ENCODE measurements around the gene KERA.

KERA gene, protein sequence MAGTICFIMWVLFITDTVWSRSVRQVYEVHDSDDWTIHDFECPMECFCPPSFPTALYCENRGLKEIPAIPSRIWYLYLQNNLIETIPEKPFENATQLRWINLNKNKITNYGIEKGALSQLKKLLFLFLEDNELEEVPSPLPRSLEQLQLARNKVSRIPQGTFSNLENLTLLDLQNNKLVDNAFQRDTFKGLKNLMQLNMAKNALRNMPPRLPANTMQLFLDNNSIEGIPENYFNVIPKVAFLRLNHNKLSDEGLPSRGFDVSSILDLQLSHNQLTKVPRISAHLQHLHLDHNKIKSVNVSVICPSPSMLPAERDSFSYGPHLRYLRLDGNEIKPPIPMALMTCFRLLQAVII

DNA sequence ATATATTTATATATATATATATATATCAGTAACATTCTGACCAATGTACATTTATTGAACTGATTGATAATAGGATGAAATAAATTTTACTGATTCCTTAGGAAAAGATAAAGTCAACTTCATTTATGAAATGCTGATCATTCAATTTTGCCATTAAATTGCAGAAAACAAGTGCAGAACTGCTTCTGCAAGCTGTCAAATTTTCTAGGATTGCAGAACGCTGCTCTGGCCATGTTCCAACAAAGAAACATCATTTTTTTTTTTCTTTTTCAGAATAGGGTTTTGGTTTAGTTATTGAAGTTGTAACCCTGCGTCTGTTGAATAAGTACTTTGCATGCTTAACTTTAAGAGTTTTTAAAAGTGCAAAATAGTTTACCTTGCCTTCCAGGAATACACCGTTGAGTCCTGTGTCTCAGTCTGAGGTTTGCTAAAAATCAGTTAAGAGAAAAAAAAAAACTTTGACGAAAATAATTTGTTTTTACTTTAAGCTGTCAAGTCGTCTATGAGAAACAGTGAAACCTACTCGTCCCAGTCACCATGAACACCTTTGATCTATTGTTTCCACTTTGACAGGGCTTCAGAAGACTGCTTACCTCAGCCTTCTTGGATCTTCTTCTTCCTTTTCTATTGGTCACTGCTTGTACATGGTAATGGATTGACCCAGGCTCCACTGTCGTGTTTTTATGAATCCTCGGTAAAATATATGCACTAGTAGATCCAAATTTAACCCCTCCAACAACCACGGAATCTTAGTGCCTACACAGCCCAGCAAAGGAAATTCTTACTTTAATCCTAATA, at the start of gene KERA:
TSS of gene KERA (minus strand) at position 657 of the 798 bp plus-strand sequence. CDS start 1,743 bp downstream, outside the sequence.
- Histone ChIP-seq H3K9me3 (ENCODE audit: control insufficient read depth, insufficient read depth, low read length) (no peaks in the 10 kb centered on the region), H3K27me3 (ENCODE audit: control insufficient read depth, insufficient read depth, low read length) (no peaks in the 10 kb centered on the region), H3K4me1 (ENCODE audit: control insufficient read depth, insufficient read depth, low read length) (no peaks in the 10 kb centered on the region), H3K4me3 (ENCODE audit: low read length) (no peak within 1 kb of the TSS), H3K27ac (ENCODE audit: low read length) (no peak within 1 kb of the TSS), H3K36me3 (ENCODE audit: control insufficient read depth, insufficient read depth, low read length) (no peaks in the 10 kb centered on the region)
- DNase-seq (ENCODE audit: low read depth, low spot score) = no peak
- WGBS (ENCODE audit: insufficient coverage, insufficient read length) = 100% methylated on average over 1 of the region's 9 CpGs

DNA sequence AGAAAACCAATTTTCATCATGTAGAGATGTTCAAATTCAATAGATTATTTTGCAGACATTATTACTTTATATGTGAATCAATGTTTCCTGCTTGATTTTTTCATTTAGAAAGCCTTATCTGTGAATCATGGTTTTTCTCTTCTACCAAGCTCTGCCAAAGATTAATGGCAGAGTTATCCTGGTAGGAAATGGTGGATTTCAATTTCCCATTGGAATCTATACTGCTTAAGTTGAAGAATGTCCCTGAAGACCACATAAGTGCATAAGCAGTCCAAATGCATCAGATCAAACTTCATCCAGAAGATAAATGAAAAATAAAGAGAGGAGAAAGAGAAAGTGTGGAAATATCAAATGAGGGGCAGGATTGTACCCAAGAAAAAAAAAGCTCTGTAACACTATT, 48.5 kb upstream of the KERA start:
- H3K36me3 ChIP-seq (ENCODE audit: control insufficient read depth, insufficient read depth, low read length) = no peaks in the 10 kb centered on the region
- H3K27ac ChIP-seq (ENCODE audit: low read length) = no peak overlapping the region
- H3K27me3 ChIP-seq (ENCODE audit: control insufficient read depth, insufficient read depth, low read length) = no peaks in the 10 kb centered on the region
- H3K4me3 ChIP-seq (ENCODE audit: low read length) = no peak overlapping the region
- DNase-seq (ENCODE audit: low read depth, low spot score) = no peak
- H3K9me3 ChIP-seq (ENCODE audit: control insufficient read depth, insufficient read depth, low read length) = no peaks in the 10 kb centered on the region
- H3K4me1 ChIP-seq (ENCODE audit: control insufficient read depth, insufficient read depth, low read length) = no peaks in the 10 kb centered on the region; the same call in 1 of the 2 replicates

DNA sequence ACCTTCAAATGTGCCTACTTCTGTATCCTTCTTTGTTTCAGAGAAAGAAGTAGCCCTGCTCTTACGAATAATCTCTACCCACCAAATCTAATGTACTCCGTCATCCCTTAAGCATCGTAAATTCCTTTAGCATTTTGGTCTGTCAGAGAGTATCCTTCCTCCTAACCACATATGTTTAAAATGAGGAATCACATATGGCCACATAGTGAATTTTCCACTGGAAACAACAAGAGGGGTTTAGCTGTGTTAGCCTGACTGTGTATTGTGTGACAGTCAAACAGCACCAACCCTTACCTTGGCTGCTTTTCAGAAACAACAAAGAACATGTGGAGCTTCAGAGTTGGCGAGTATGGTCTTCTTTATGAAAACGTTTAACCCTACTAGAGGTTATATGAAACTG, 48.0 kb upstream of the KERA start:
- Histone ChIP-seq H3K9me3 (ENCODE audit: control insufficient read depth, insufficient read depth, low read length) (no peaks in the 10 kb centered on the region), H3K4me1 (ENCODE audit: control insufficient read depth, insufficient read depth, low read length) (no peaks in the 10 kb centered on the region; the same call in 1 of the 2 replicates), H3K27ac (ENCODE audit: low read length) (no peak overlapping the region), H3K27me3 (ENCODE audit: control insufficient read depth, insufficient read depth, low read length) (no peaks in the 10 kb centered on the region), H3K4me3 (ENCODE audit: low read length) (no peak overlapping the region), H3K36me3 (ENCODE audit: control insufficient read depth, insufficient read depth, low read length) (no peaks in the 10 kb centered on the region)
- DNase-seq (ENCODE audit: low read depth, low spot score) = no peak
- no CpG with 5 or more reads among the region's 5 CpGs for WGBS (ENCODE audit: insufficient coverage, insufficient read length)

DNA sequence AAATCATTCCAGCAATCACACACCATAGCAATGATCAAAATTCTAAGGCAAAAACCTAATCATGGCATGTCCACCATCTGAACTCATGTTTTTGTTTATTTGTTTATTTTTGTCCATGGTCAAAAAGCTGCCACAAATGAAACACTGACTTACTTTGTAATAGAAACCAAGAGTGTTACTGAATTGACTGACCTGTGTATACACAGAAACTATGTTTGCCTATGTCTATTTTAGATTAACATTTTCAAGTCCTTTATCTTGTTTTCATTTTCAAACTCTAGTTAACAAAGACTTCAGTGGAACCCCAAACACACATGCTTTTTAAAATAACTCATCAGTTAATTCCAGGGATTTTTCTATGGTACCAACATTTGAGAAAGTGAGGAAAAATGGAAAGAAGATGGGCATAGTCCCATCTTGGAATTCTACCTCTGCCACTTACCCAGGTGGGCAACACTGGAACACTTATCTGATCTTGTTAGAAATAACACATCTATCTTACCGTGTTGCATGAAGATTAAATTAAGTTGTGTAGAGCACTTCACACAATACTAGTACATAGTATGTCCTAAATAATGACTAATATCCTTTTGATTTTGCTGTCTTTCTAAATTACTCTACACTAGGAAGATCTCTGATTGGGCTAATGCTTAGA, 47.1 kb upstream of the KERA start:
- no CpG with 5 or more reads among the region's 1 CpG for WGBS (ENCODE audit: insufficient coverage, insufficient read length)
- H3K9me3 ChIP-seq (ENCODE audit: control insufficient read depth, insufficient read depth, low read length) = no peaks in the 10 kb centered on the region

DNA sequence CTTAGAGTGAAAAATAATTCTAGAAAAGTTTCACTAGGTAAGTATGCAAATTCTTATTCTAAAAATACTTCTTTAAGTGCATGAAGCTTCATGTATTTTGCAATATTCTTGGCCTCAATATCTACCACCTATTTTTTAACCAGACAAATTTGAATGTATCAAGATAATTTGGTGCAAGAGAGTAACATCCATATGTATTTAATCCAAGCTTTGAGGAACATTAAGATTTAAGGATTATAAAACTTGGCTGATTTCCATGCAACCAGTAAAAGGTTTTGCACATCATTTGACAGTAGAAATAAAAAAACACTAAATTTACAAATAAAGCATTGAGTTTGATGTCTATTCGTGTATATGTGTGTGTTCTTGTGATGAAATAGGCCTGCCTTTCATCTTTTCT, 45.8 kb upstream of the KERA start:
- no CpG with 5 or more reads among the region's 1 CpG for WGBS (ENCODE audit: insufficient coverage, insufficient read length)
- H3K27me3 ChIP-seq (ENCODE audit: control insufficient read depth, insufficient read depth, low read length) = no peaks in the 10 kb centered on the region
- no peak overlapping the region for H3K27ac ChIP-seq (ENCODE audit: low read length)
- H3K9me3 ChIP-seq (ENCODE audit: control insufficient read depth, insufficient read depth, low read length) = no peaks in the 10 kb centered on the region
- no peak for DNase-seq (ENCODE audit: low read depth, low spot score)
- H3K4me3 ChIP-seq (ENCODE audit: low read length) = no peak overlapping the region
- no peaks in the 10 kb centered on the region for H3K36me3 ChIP-seq (ENCODE audit: control insufficient read depth, insufficient read depth, low read length)
- no peaks in the 10 kb centered on the region for H3K4me1 ChIP-seq (ENCODE audit: control insufficient read depth, insufficient read depth, low read length)

More for the DNA sequence above, 47.1 kb upstream of the KERA start:
- DNase-seq (ENCODE audit: low read depth, low spot score) = no peak
- no peak overlapping the region for H3K4me3 ChIP-seq (ENCODE audit: low read length)
- H3K36me3 ChIP-seq (ENCODE audit: control insufficient read depth, insufficient read depth, low read length) = no peaks in the 10 kb centered on the region
- no peaks in the 10 kb centered on the region for H3K27me3 ChIP-seq (ENCODE audit: control insufficient read depth, insufficient read depth, low read length)
- no peak overlapping the region for H3K27ac ChIP-seq (ENCODE audit: low read length)
- H3K4me1 ChIP-seq (ENCODE audit: control insufficient read depth, insufficient read depth, low read length) = no peaks in the 10 kb centered on the region; the same call in 1 of the 2 replicates

DNA sequence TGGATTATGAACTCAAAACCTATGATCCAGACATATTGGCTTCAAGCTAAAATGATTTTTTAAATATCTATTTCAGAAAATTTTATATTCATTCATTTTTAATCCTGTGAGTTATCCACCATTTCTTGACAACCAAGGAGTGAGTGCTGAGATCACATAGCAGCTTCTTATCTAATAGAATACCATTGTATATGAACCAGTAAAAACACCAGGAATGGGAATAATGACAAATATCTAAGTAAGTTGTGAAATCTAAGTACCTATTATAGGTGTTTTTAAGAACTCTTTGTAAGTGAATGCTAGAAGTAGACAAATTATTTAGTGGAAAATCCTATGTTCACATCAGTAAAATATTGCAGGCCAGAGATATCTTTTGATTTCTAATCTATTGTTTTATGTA, 45.3 kb upstream of the KERA start:
- H3K4me3 ChIP-seq (ENCODE audit: low read length) = no peak overlapping the region
- no peaks in the 10 kb centered on the region for H3K27me3 ChIP-seq (ENCODE audit: control insufficient read depth, insufficient read depth, low read length)
- no peak overlapping the region for H3K27ac ChIP-seq (ENCODE audit: low read length)
- no peaks in the 10 kb centered on the region for H3K9me3 ChIP-seq (ENCODE audit: control insufficient read depth, insufficient read depth, low read length)
- H3K36me3 ChIP-seq (ENCODE audit: control insufficient read depth, insufficient read depth, low read length) = no peaks in the 10 kb centered on the region
- no peaks in the 10 kb centered on the region for H3K4me1 ChIP-seq (ENCODE audit: control insufficient read depth, insufficient read depth, low read length)
- no peak for DNase-seq (ENCODE audit: low read depth, low spot score)

DNA sequence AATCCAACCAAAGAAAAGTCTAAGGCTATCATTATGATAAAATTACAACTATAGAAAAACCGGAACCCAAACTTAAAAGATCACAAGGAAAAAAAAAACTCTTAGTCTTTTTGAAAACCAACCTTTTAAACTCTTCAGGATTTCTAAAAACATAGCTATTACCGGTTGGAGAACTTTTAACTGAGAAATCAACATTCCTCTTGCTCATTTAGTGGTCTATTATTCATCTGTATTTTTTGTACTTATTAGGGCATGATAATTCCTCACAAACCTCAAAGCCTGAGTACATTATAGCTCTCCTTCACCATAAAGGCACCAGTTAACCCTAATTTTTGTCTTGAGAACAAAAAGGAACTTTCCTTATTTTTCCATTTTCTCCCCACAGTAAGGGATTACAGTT, 43.1 kb upstream of the KERA start:
- H3K36me3 ChIP-seq (ENCODE audit: control insufficient read depth, insufficient read depth, low read length) = no peaks in the 10 kb centered on the region
- H3K9me3 ChIP-seq (ENCODE audit: control insufficient read depth, insufficient read depth, low read length) = no peaks in the 10 kb centered on the region
- no peak overlapping the region for H3K27ac ChIP-seq (ENCODE audit: low read length)
- H3K27me3 ChIP-seq (ENCODE audit: control insufficient read depth, insufficient read depth, low read length) = no peaks in the 10 kb centered on the region
- WGBS (ENCODE audit: insufficient coverage, insufficient read length) = no CpG with 5 or more reads among the region's 2 CpGs
- no peak for DNase-seq (ENCODE audit: low read depth, low spot score)
- H3K4me1 ChIP-seq (ENCODE audit: control insufficient read depth, insufficient read depth, low read length) = no peaks in the 10 kb centered on the region
- no peak overlapping the region for H3K4me3 ChIP-seq (ENCODE audit: low read length)

DNA sequence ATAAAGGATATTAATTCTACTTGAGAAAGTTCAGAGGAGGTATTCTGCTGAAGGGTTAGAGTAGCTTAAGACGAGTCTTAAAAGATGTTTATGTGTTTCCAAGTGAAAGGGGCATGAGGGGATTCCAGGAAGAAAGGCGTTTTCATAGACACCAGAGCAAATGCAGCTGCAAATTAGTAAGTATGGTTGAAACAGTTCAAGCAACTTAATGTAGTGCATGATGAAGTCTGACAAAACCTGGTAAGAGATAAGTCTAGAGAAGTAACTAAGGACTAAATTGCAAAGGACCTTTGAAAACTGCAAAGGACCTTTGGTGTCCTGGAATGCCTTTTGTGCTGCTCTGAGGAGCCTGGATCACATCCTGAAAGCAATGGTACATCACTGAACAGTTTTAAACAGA, 42.0 kb upstream of the KERA start:
- DNase-seq (ENCODE audit: low read depth, low spot score) = no peak
- Histone ChIP-seq H3K36me3 (ENCODE audit: control insufficient read depth, insufficient read depth, low read length) (no peaks in the 10 kb centered on the region), H3K4me1 (ENCODE audit: control insufficient read depth, insufficient read depth, low read length) (no peaks in the 10 kb centered on the region), H3K9me3 (ENCODE audit: control insufficient read depth, insufficient read depth, low read length) (no peaks in the 10 kb centered on the region), H3K27me3 (ENCODE audit: control insufficient read depth, insufficient read depth, low read length) (no peaks in the 10 kb centered on the region), H3K4me3 (ENCODE audit: low read length) (no peak overlapping the region), H3K27ac (ENCODE audit: low read length) (no peak overlapping the region)
- no CpG with 5 or more reads among the region's 2 CpGs for WGBS (ENCODE audit: insufficient coverage, insufficient read length)

DNA sequence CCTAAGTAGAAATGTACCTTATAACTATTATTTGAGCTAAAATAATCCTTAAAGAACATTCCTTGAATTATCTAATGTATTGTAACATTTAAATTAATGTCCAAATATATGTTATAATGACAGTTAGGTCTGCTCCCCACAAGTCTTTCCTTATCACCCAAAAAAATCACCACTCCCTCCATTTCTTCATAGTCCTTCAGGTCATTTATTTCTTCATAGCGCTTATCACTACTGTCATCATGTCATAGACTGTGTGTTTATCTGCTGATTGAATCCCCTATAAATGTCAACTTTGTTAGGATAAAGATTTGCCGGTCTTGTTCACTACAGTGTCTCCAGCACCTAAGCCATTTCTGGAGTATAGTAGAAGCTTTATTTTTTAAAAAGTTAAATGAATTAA, 41.5 kb upstream of the KERA start:
- Histone ChIP-seq H3K9me3 (ENCODE audit: control insufficient read depth, insufficient read depth, low read length) (no peaks in the 10 kb centered on the region), H3K36me3 (ENCODE audit: control insufficient read depth, insufficient read depth, low read length) (no peaks in the 10 kb centered on the region), H3K4me1 (ENCODE audit: control insufficient read depth, insufficient read depth, low read length) (no peaks in the 10 kb centered on the region), H3K27me3 (ENCODE audit: control insufficient read depth, insufficient read depth, low read length) (no peaks in the 10 kb centered on the region), H3K27ac (ENCODE audit: low read length) (no peak overlapping the region), H3K4me3 (ENCODE audit: low read length) (no peak overlapping the region)
- WGBS (ENCODE audit: insufficient coverage, insufficient read length) = no CpG with 5 or more reads among the region's 2 CpGs
- no peak for DNase-seq (ENCODE audit: low read depth, low spot score)

DNA sequence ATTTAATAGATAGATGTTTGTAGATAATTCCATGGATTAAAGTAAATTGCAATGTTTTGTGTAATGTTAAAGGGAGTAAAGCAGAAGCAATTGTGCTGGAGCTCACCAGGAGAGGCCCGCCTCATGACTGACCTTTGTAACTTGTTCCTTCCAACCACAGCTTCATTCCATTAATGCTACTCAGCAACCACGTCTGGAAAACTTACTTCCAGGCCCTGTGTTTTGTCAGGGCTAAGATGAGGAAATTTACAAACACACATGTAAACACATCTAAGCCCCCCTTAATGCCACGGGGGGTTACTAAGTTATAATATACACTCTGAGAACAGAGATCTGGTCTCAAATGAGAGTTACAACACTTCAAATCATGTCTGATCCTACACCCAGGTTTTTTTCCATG, 41.1 kb upstream of the KERA start:
- H3K4me3 ChIP-seq (ENCODE audit: low read length) = no peak overlapping the region
- H3K36me3 ChIP-seq (ENCODE audit: control insufficient read depth, insufficient read depth, low read length) = no peaks in the 10 kb centered on the region
- no peaks in the 10 kb centered on the region for H3K9me3 ChIP-seq (ENCODE audit: control insufficient read depth, insufficient read depth, low read length)
- H3K27ac ChIP-seq (ENCODE audit: low read length) = no peak overlapping the region
- H3K27me3 ChIP-seq (ENCODE audit: control insufficient read depth, insufficient read depth, low read length) = no peaks in the 10 kb centered on the region
- no peaks in the 10 kb centered on the region for H3K4me1 ChIP-seq (ENCODE audit: control insufficient read depth, insufficient read depth, low read length)
- no peak for DNase-seq (ENCODE audit: low read depth, low spot score)
- WGBS (ENCODE audit: insufficient coverage, insufficient read length) = no CpG with 5 or more reads among the region's 3 CpGs
